ENCODE results near the gene NFIB. TPM values are rescaled to one million over a fixed set of nuclear protein-coding genes. Genes with fewer than 3 reads are reported as not detected.

NFIB gene
- polyA plus RNA-seq, 1 experiment = 0.47 TPM

- TF ChIP-seq CTCF (IDR thresholded peaks at IDR 0.05; ENCODE audit: insufficient read depth, low read depth, low read length) = no peak
- H3K36me3 ChIP-seq (ENCODE audit: control insufficient read depth, insufficient read depth, low read length) = no peaks in the 10 kb centered on the region
- ChIA-PET CTCF (interaction anchor here (0.8 kb wide), 1 partner anchor 9 kb away, joined by 5 read pairs; no protein-coding TSS in a partner anchor), POLR2A (interaction anchor here (0.5 kb wide), 1 partner anchor 15 kb away, joined by 3 read pairs; no protein-coding TSS in a partner anchor)
- no peaks in the 10 kb centered on the region for H3K27me3 ChIP-seq (ENCODE audit: control insufficient read depth, insufficient read depth, low read length)
- H3K4me3 ChIP-seq (ENCODE audit: low read depth, low read length) = no peak overlapping the region
- no peak for DNase-seq (ENCODE audit: low read depth)
These were observed 62.5 kb downstream of the NFIB start for GRCh38 chr9:14251154-14252071.

GRCh38 chr9:14250794-14251153 lies 63.2 kb downstream of the NFIB start:
- no peaks in the 10 kb centered on the region for H3K36me3 ChIP-seq (ENCODE audit: control insufficient read depth, insufficient read depth, low read length)
- no peak for TF ChIP-seq CTCF (IDR thresholded peaks at IDR 0.05; ENCODE audit: insufficient read depth, low read depth, low read length)
- POLR2A ChIA-PET = interaction anchor here (0.5 kb wide), 1 partner anchor 15 kb away, joined by 3 read pairs; no protein-coding TSS in a partner anchor
- no peaks in the 10 kb centered on the region for H3K27me3 ChIP-seq (ENCODE audit: control insufficient read depth, insufficient read depth, low read length)
- DNase-seq (ENCODE audit: low read depth) = no peak
- CTCF ChIA-PET = interaction anchor here (0.8 to 0.9 kb wide), 3 partner anchors 10 to 102 kb away, joined by 3 to 5 read pairs (median 4); no protein-coding TSS in a partner anchor
- H3K4me3 ChIP-seq (ENCODE audit: low read depth, low read length) = no peak overlapping the region

GRCh38 chr9:14249527-14249926 lies 64.4 kb downstream of the NFIB start:
- H3K36me3 ChIP-seq (ENCODE audit: control insufficient read depth, insufficient read depth, low read length) = no peaks in the 10 kb centered on the region
- CTCF ChIA-PET = no interaction called here
- DNase-seq (ENCODE audit: low read depth) = no peak
- no peak for TF ChIP-seq CTCF (IDR thresholded peaks at IDR 0.05; ENCODE audit: insufficient read depth, low read depth, low read length)
- no peaks in the 10 kb centered on the region for H3K27me3 ChIP-seq (ENCODE audit: control insufficient read depth, insufficient read depth, low read length)
- POLR2A ChIA-PET = no interaction called here
- no peak overlapping the region for H3K4me3 ChIP-seq (ENCODE audit: low read depth, low read length)

- no peak for TF ChIP-seq CTCF (IDR thresholded peaks at IDR 0.05; ENCODE audit: insufficient read depth, low read depth, low read length)
- ChIA-PET POLR2A (no interaction called here), CTCF (interaction anchor here (0.6 kb wide), 1 partner anchor 446 kb away, joined by 4 read pairs; no protein-coding TSS in a partner anchor)
- no peak for DNase-seq (ENCODE audit: low read depth)
- no peaks in the 10 kb centered on the region for H3K36me3 ChIP-seq (ENCODE audit: control insufficient read depth, insufficient read depth, low read length)
- H3K27me3 ChIP-seq (ENCODE audit: control insufficient read depth, insufficient read depth, low read length) = no peaks in the 10 kb centered on the region
- no peak overlapping the region for H3K4me3 ChIP-seq (ENCODE audit: low read depth, low read length)
These were observed 65.8 kb downstream of the NFIB start for GRCh38 chr9:14248149-14248548.

GRCh38 chr9:14247577-14247976 lies 66.4 kb downstream of the NFIB start:
- Histone ChIP-seq H3K4me3 (ENCODE audit: low read depth, low read length) (no peak overlapping the region), H3K27me3 (ENCODE audit: control insufficient read depth, insufficient read depth, low read length) (no peaks in the 10 kb centered on the region), H3K36me3 (ENCODE audit: control insufficient read depth, insufficient read depth, low read length) (no peaks in the 10 kb centered on the region)
- ChIA-PET POLR2A (no interaction called here), CTCF (no interaction called here)
- no peak for DNase-seq (ENCODE audit: low read depth)
- no peak for TF ChIP-seq CTCF (IDR thresholded peaks at IDR 0.05; ENCODE audit: insufficient read depth, low read depth, low read length)

Data from BJ (cell line).